Hematopoietic multipotent progenitor cell treated with erythropoietin and hydrocortisone succinate and interleukin-3 and kit ligand, for 15 days (in vitro differentiated cells): ENCODE results near the gene PARP3.

Source experiments
- DNase-seq: peaks from one replicate; pipeline ENCODE4 v3.0.0-alpha.2; 2015; ENCODE audit warnings: low spot score

PARP3 gene

DNA sequence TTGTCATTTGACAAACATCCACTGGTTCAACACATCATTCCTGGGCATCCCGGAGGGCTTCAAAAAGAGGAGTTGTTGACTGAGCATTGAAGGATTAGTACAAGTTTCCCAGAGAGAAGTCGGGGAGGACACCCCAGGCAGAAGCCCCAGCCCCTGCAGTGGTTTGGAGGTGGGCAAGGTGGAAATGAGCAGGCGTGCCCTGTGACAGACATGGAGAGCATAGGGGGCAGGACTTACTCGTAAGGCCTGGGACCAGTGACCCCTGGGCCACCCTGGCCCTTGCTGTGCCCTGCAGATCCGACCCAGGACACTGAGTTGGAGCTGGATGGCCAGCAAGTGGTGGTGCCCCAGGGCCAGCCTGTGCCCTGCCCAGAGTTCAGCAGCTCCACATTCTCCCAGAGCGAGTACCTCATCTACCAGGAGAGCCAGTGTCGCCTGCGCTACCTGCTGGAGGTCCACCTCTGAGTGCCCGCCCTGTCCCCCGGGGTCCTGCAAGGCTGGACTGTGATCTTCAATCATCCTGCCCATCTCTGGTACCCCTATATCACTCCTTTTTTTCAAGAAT is 5.9 kb downstream of the PARP3 start:
- no peak for DNase-seq

GRCh38 chr3:51949121-51949520 is 7.0 kb downstream of the PARP3 start:
- no peak for DNase-seq

- no peak for DNase-seq
These were observed 8.7 kb downstream of the PARP3 start for GRCh38 chr3:51950899-51951298.

GRCh38 chr3:51953445-51953844 is 11.3 kb downstream of the PARP3 start:
- no peak for DNase-seq

GRCh38 chr3:51954105-51954504 is 11.9 kb downstream of the PARP3 start:
- DNase-seq: no peak

GRCh38 chr3:51954713-51955112 is 12.6 kb downstream of the PARP3 start:
- no peak for DNase-seq

DNA sequence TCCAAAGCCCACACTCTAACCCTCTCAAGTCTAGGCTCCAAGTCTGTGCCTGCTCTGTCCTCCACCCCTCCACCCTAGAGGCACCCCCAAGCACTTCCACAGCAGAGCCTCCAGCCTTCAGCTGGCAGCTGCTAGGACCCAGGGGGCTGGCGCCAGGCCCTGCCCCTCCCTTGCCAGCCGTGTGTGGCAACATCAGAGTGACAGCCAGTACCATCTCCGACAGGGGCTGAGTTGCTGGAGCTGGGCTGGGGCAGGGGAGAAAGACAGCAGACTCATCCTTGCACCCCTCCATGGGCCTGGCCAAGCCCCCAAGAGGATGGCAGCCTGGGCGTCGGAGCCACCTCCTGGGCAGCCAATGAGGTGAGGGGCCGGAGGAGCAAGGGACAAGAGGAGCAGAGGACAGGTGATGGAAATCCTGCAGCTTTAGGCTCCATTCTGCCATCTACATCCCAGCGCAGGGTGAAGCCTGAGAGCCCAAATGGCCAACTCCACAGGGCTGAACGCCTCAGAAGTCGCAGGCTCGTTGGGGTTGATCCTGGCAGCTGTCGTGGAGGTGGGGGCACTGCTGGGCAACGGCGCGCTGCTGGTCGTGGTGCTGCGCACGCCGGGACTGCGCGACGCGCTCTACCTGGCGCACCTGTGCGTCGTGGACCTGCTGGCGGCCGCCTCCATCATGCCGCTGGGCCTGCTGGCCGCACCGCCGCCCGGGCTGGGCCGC is 13.2 kb downstream of the PARP3 start, which contains the start of gene GPR62:
TSS of gene GPR62 (plus strand) at position 207 of the 718 bp plus-strand sequence. CDS start at position 479, 272 bp downstream.
- DNase-seq: no peak

GRCh38 chr3:51955893-51956770 is 14.0 kb downstream of the PARP3 start:
- no peak for DNase-seq

DNA sequence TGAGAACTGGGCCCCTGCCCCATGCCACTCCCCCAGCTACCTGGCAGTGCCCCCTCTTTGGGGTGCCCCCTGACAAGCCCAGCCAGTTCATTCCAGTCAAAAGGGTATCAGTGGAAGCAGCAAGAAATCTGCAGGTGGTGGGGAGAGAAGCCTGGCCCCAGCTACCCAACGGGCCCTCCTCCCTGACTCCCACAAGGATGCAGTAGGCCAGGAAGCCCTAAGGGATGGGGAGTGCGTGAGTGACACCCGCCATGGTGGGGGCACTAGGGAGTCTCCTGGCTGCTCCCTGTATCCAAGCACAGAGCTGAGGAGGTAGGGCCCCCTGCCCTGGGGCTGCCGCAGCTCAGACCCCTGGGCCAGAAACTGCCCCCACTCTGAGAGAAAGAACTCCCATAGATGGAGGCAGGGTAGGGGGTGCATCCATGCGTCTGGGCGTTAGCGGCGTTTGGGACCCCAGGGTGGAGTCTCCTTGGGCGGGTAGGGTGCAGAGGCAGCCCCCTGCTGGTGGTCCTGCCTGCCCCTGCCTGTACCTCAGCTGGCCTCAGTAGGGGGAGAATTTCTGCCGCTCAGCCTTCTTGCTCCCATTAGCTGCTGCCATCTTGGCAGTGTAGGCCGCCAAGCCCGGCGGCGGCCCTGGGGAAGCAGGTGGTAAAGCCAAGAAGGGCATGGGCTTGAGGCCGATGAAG is 15.5 kb downstream of the PARP3 start:
- DNase-seq: no peak

- no peak for DNase-seq
These were observed 16.7 kb downstream of the PARP3 start for GRCh38 chr3:51958603-51959521.

GRCh38 chr3:51959651-51960050 is 17.5 kb downstream of the PARP3 start:
- DNase-seq: no peak

DNA sequence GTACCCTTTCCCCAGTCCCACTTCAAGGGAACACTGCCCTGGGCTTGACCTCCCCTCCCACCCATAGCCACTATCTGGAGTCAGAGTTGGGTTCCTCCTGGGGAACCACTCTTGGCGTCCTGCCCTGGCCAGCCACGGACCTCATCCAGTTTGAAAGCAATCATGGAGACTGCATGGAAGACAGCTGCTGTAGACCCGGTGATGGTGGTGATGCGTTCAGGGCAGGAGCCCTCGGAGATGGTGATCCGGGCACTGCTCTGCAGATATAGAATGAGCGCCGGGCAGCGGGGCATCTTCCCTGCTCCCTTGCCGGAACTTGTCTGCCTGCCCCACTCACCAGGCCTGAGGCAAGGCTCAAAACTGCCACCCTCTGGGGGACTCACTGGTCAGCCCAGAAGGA is 18.2 kb downstream of the PARP3 start:
- no peak for DNase-seq

GRCh38 chr3:51961011-51961410 is 18.8 kb downstream of the PARP3 start:
- DNase-seq: no peak

- no peak for DNase-seq
These were observed 19.7 kb downstream of the PARP3 start for GRCh38 chr3:51961602-51962569.

- DNase-seq: no peak
These were observed 20.8 kb downstream of the PARP3 start for GRCh38 chr3:51962854-51963530.

- no peak for DNase-seq
These were observed 21.8 kb downstream of the PARP3 start for GRCh38 chr3:51963951-51964451.

DNA sequence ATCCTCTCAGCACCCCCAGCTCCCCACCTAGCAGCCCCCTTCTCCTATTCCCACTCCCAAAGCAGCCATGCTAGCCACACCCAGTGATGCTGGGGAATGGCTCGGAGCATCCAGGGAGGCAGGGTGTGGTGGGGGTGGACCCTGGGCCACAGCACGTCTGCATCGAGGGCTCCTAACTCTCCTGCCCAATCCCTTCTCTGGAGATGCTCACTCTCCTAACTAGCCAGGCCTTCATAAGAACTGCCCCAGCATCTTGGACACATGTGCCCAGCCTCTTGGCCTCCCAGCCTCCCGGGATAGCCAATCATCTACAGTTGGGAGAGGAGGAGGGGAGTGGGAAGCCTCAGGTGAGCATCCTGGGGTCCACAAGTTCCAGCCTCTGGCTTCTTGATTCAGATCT is 22.4 kb downstream of the PARP3 start:
- no peak for DNase-seq

GRCh38 chr3:51966016-51966415 is 23.9 kb downstream of the PARP3 start:
- no peak for DNase-seq

DNA sequence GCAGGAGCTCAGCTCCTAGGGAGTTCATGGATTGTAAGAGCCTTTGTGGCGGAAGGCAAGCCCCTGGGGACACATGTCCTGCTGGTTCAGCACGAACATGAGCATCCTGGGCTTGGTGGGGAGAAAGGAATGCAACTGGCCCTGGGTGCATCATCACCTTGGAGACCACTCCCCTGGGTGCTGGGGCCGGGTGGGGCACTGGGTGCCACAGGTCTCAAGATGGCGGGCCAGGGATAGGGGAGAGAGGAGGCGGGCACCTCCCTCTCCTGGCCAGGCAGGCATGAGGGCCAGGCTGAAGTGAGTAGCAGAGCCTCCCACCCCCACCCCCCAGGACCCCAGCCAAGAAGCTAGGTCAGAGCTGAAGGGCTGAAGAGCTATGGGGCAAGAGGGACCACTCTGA is 24.3 kb downstream of the PARP3 start:
- DNase-seq: no peak
